GM12878 (cell line): ENCODE results near the gene TMEM161A. TPM values are rescaled to one million over a fixed set of nuclear protein-coding genes. Genes with fewer than 3 reads are reported as not detected.

Experiments
- ATAC-seq: fragments of 200-7000 bp; cut with Tn5 transposase; 3 replicates; pipeline ENCODE4 v1.9.1; 2020; ENCODE audit warnings: mild to moderate bottlenecking, moderate library complexity
- BruUV-seq: library from RNA; stranded (reverse); fragments of 400-500 nt; replicated peaks from 2 replicates; lab custom pipeline; 2021; lab: Mats Ljungman, UMichigan
- CTCF ChIA-PET: fragments of 300-600 bp; sonication (Branson Sonifier 250); formaldehyde crosslinking; extraction: SDS; loops from one replicate; lab custom pipeline; 2021; ENCODE audit warnings: inconsistent platforms; lab: Yijun Ruan, JAX
- POLR2A ChIA-PET: fragments of 350-600 bp; formaldehyde crosslinking; extraction: SDS; loops from one replicate; lab custom pipeline; 2021; ENCODE audit warnings: inconsistent platforms; lab: Charles Lee
- RAD21 ChIA-PET: fragments of 300-600 bp; sonication (Branson Sonifier 250); formaldehyde crosslinking; loops from one replicate; lab custom pipeline; 2023; ENCODE audit warnings: antibody characterized with exemption; ENCODE audit not compliant: unreplicated experiment; lab: Charles Lee
- SMC1A ChIA-PET: fragments of 300-600 bp; sonication (Branson Sonifier 250); formaldehyde crosslinking; loops from one replicate; lab custom pipeline; 2023; ENCODE audit not compliant: unreplicated experiment, uncharacterized antibody; lab: Charles Lee
- DNase-seq: peaks from one replicate; pipeline ENCODE4 v3.0.0-alpha.2; 2011; ENCODE audit warnings: low read depth, low spot score
- FAIRE-seq: peaks from 3 replicates; lab custom pipeline; 2011; peaks lifted over from hg19 to GRCh38; lab: Jason Lieb, UNC
- H2AFZ ChIP-seq: 2 replicates; pipeline ENCODE4 v1.6.0; 2011; ENCODE audit warnings: low read depth, low read length, control low read depth; ENCODE audit not compliant: control insufficient read depth
- H3K27ac ChIP-seq: 2 replicates; pipeline ENCODE4 v1.5.1; 2011; ENCODE audit warnings: control low read depth; ENCODE audit not compliant: control insufficient read depth, insufficient read depth
- H3K27me3 ChIP-seq, 2 experiments: replicated peaks in 1 of 2; 2 replicates each; pipeline versions ENCODE4 v1.6.0 to v1.6.1; 2011; ENCODE audit warnings: low read length in 1 of 2; ENCODE audit not compliant: control insufficient read depth in 2 of 2, insufficient read depth in 2 of 2
- H3K36me3 ChIP-seq, 2 experiments: 2 replicates each; pipeline ENCODE4 v1.5.1; 2011; ENCODE audit warnings: low read length in 1 of 2; ENCODE audit not compliant: control insufficient read depth in 2 of 2, insufficient read depth in 2 of 2
- H3K4me1 ChIP-seq: 2 replicates; pipeline ENCODE4 v1.6.1; 2011; ENCODE audit warnings: mild to moderate bottlenecking, low read length, moderate library complexity, mixed read lengths; ENCODE audit not compliant: control insufficient read depth, insufficient read depth
- H3K4me2 ChIP-seq: 2 replicates; pipeline ENCODE4 v1.6.0; 2011; ENCODE audit warnings: control low read depth; ENCODE audit not compliant: control insufficient read depth, insufficient read depth
- H3K4me3 ChIP-seq: fragments of 200-600 bp; sonication (generic); 2 replicates; pipeline ENCODE4 v1.5.1; 2016
- H3K79me2 ChIP-seq: 2 replicates; pipeline ENCODE4 v1.6.0; 2011; ENCODE audit warnings: low read length; ENCODE audit not compliant: control insufficient read depth, insufficient read depth
- H3K9ac ChIP-seq: 2 replicates; pipeline ENCODE4 v1.8.0; 2011; ENCODE audit warnings: low read length, control low read depth, mixed read lengths; ENCODE audit not compliant: control insufficient read depth, insufficient read depth
- H3K9me3 ChIP-seq: replicated peaks from 3 replicates; pipeline ENCODE4 v1.5.1; 2011; ENCODE audit warnings: mild to moderate bottlenecking, low read length; ENCODE audit not compliant: control insufficient read depth, insufficient read depth
- H4K20me1 ChIP-seq: 2 replicates; pipeline ENCODE4 v1.6.0; 2011; ENCODE audit not compliant: control insufficient read depth, insufficient read depth
- IKZF2 ChIP-seq, 2 experiments: fragments of 450-650 bp; IDR thresholded peaks; 2 replicates each; pipeline ENCODE4 v1.6.1; 2017; ENCODE audit warnings: mild to moderate bottlenecking in 2 of 2, moderate library complexity in 2 of 2
- PAX5 ChIP-seq: IDR thresholded peaks from 2 replicates; pipeline ENCODE4 v1.6.1; 2011; ENCODE audit warnings: low read depth, low read length, borderline replicate concordance
- TAF1 ChIP-seq: IDR thresholded peaks from 2 replicates; pipeline ENCODE4 v1.6.1; 2011; ENCODE audit warnings: mild to moderate bottlenecking, low read depth, low read length, borderline replicate concordance
- WRNIP1 ChIP-seq: IDR thresholded peaks from 2 replicates; pipeline ENCODE4 v1.6.1; 2011; ENCODE audit warnings: low read depth, low read length, improper control_type of control experiment, borderline replicate concordance
- ZNF384 ChIP-seq: IDR thresholded peaks from 2 replicates; pipeline ENCODE4 v1.6.1; 2012; ENCODE audit warnings: low read depth, mild to moderate bottlenecking, low read length, improper control_type of control experiment, borderline replicate concordance
- WGBS: methylation state at CpG from one replicate; pipeline ENCODE4 v1.1.6; 2016; ENCODE audit warnings: low lambda C conversion rate; ENCODE audit not compliant: insufficient replicate concordance, insufficient coverage; ENCODE audit errors: missing lambda C conversion rate; 5-methylcytosine and 5-hydroxymethylcytosine counted together
- in situ Hi-C: fragments of 300-500 bp; cut with MboI; formaldehyde crosslinking; loops from 9 replicates; pipeline ENCODE4 v1.14.3; 2018; ENCODE audit warnings: mixed read lengths
- intact Hi-C: fragments of 100-400 bp; cut with micrococcal nuclease; formaldehyde crosslinking; loops from one replicate; pipeline ENCODE4 v1.14.2; 2022; ENCODE audit not compliant: unreplicated experiment
- polyA plus RNA-seq, 11 experiments: library from polyadenylated mRNA; depleted of rRNA in 4 of 11; unstranded in 6 of 11; stranded (reverse) in 5 of 11; fragments of >200 nt; fragmentation: Nextera tagmentation in 4 of 11; fragmentation: Illumina TruSeq in 1 of 11; extraction: Ambion mirVana in 4 of 11; extraction: Trizol in 1 of 11; gene quantifications; 1 replicate in 1 of 11; 2 replicates in 10 of 11; pipeline versions ENCODE4 v1.2.1 to v1.2.3, GENCODE V29; 2011 to 2016; ENCODE audit warnings: inconsistent platforms in 2 of 11, missing spikeins in 2 of 11, low read depth in 1 of 11
- total RNA-seq, 4 experiments: library from RNA; depleted of rRNA in 3 of 4; stranded (reverse); fragments of >200 nt in 3 of 4; fragmentation: Illumina TruSeq in 1 of 4; extraction: Trizol in 1 of 4; gene quantifications; 2 replicates each; pipeline versions ENCODE4 v1.2.1 to v1.2.3, GENCODE V29; 2013 to 2021
- TF ChIP-seq, protein P1 (sequence below): fragments of 450-650 bp; IDR thresholded peaks from 2 replicates; pipeline ENCODE4 v1.6.1; 2017; ENCODE audit warnings: mild to moderate bottlenecking
- TF ChIP-seq, protein P2 (sequence below): fragments of 450-650 bp; formaldehyde crosslinking; IDR thresholded peaks from 2 replicates; pipeline ENCODE4 v1.5.0; 2022; ENCODE audit warnings: mild to moderate bottlenecking, missing genetic modification characterization

Gene TMEM161A
- total and polyA plus RNA-seq, 10 of the 15 experiments (the other 5 are each of a cell fraction or from before 2014, with no cell fraction given) = 1.1 to 37.1 (median 19.0) TPM

DNA sequence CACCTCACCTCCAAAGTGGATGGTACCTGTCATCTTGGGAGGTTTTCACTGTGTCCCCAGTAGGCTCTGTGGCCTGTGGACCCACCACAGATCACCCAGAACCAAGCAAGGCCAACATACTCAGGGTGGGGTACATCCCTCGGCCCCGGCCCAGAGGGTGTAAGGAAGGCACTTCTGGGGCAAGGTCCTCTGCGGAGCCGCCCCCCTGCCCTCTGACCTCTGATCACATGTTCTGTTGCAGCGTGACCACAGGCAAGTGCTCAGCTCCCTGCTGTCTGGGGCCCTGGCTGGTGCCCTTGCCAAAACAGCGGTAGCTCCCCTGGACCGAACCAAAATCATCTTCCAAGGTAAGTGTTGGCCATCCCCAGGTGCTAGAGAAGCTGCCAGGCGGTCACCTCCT is 36.7 kb downstream of the TMEM161A start:
- Histone ChIP-seq H3K9me3 (no peaks in the 10 kb centered on the region), H3K4me3 (no peak overlapping the region), H3K4me1 (no peaks in the 10 kb centered on the region), H3K36me3 (peaks cover 0 to 5% of the 10 kb centered on the region in 2 experiments; a peak in 2 of 4 replicates), H3K27ac (no peak overlapping the region), H3K79me2 (no peaks in the 10 kb centered on the region), H4K20me1 (no peaks in the 10 kb centered on the region), H3K9ac (no peak overlapping the region), H2AFZ (no peak overlapping the region), H3K27me3 (no peaks in the 10 kb centered on the region), H3K4me2 (no peak overlapping the region)
- intact Hi-C loops (no loop called here), in situ Hi-C loops (no loop called here)
- DNase-seq = no peak
- ChIA-PET RAD21 (no interaction called here), SMC1A (no interaction called here), CTCF (interaction anchor here (0.6 kb wide), 1 partner anchor 128 kb away, joined by 3 read pairs; no protein-coding TSS in a partner anchor), POLR2A (no interaction called here)
- TF ChIP-seq ZNF384 (no peak), IKZF2 (IDR thresholded peaks at IDR 0.05) (no peak), TAF1 (no peak), WRNIP1 (no peak), PAX5 (no peak)
- TF ChIP-seq, protein P1, sequence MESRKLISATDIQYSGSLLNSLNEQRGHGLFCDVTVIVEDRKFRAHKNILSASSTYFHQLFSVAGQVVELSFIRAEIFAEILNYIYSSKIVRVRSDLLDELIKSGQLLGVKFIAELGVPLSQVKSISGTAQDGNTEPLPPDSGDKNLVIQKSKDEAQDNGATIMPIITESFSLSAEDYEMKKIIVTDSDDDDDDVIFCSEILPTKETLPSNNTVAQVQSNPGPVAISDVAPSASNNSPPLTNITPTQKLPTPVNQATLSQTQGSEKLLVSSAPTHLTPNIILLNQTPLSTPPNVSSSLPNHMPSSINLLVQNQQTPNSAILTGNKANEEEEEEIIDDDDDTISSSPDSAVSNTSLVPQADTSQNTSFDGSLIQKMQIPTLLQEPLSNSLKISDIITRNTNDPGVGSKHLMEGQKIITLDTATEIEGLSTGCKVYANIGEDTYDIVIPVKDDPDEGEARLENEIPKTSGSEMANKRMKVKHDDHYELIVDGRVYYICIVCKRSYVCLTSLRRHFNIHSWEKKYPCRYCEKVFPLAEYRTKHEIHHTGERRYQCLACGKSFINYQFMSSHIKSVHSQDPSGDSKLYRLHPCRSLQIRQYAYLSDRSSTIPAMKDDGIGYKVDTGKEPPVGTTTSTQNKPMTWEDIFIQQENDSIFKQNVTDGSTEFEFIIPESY = no peak
- TF ChIP-seq, protein P2, sequence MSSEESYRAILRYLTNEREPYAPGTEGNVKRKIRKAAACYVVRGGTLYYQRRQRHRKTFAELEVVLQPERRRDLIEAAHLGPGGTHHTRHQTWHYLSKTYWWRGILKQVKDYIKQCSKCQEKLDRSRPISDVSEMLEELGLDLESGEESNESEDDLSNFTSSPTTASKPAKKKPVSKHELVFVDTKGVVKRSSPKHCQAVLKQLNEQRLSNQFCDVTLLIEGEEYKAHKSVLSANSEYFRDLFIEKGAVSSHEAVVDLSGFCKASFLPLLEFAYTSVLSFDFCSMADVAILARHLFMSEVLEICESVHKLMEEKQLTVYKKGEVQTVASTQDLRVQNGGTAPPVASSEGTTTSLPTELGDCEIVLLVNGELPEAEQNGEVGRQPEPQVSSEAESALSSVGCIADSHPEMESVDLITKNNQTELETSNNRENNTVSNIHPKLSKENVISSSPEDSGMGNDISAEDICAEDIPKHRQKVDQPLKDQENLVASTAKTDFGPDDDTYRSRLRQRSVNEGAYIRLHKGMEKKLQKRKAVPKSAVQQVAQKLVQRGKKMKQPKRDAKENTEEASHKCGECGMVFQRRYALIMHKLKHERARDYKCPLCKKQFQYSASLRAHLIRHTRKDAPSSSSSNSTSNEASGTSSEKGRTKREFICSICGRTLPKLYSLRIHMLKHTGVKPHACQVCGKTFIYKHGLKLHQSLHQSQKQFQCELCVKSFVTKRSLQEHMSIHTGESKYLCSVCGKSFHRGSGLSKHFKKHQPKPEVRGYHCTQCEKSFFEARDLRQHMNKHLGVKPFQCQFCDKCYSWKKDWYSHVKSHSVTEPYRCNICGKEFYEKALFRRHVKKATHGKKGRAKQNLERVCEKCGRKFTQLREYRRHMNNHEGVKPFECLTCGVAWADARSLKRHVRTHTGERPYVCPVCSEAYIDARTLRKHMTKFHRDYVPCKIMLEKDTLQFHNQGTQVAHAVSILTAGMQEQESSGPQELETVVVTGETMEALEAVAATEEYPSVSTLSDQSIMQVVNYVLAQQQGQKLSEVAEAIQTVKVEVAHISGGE (CRISPR knock-in tag) = no peak
- 91% methylated on average over 8 of the region's 8 CpGs for WGBS
- FAIRE-seq = no peak
- no TSS peak for BruUV-seq
- no peak for ATAC-seq
